ENCODE results near the gene TTYH3.
A peak's percentile ranks its signal among the peaks of the same experiment; 100 is the strongest.
"Not testable (repeated sequence)": the region's sequence is repeated elsewhere in the genome, so short reads cannot be mapped to it uniquely, and the experiment has no call there.

TTYH3 gene

DNA sequence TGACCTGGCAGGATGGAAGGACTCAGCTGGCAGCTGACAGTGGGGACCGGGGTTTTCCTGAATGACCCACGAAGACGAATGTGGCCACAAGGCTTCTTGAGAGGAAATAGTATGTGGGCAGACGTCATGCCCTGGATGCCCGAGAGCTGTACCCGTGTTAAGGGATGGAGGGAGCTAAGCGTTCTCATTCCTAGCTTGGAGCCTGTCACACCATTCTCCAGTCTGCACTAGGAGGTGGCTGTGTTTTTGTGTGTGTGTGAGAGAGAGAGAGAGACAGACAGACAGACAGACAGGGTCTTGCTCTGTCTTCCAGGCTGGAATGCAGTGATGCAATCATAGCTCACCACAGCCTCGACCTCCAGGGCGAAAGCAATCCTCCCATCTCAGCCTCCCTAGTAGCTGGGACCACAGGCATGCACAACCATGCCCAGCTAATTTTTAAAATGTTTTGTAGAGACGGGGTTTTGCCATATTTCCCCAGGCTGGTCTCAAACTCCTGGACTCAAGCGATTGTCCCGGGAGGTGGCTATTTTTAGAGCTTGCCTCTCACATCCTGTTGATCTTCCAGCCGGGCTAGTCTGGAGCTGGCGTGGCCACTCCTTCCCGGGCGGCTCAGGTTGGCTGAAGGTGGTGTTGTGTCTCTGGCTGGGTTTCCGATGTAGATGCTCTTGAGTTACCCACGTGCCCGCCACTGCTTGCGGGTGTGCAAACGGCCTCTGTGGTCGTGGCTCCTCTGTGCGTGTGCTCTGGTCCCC is 58.3 kb downstream of the TTYH3 start:
- no peak for DNase-seq

DNA sequence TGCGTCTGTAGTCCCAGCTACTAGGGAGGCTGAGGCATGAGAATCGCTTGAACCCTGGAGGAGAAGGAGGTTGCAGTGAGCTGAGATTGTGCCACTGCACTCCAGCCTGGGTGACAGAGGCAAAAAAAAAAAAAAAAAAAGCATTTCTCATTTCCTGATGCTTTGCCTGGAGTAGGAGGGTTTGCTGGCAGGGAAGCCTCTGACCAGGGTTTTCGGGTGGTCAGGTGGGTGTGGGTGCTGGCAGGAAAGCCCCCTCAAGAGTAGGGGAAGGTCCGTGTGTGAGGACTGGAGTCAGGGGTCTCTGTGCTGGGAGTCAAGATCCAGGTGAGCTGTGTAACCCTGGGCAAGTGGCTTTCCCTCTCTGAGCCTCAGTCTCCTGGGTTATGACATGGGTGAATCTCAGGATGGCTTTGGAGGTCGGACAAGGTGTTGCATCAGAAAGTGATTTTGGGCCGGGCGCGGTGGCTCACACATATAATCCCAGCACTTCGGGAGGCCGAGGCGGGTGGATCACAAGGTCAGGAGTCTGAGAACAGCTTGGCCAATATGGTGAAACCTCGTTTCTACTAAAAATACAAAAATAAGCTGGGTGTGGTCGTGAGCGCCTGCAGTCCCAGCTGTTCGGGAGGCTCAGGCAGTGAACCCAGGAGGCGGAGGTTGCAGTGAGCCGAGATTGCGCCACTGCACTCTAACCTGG is 59.4 kb downstream of the TTYH3 start:
- DNase-seq, result no peak

DNA sequence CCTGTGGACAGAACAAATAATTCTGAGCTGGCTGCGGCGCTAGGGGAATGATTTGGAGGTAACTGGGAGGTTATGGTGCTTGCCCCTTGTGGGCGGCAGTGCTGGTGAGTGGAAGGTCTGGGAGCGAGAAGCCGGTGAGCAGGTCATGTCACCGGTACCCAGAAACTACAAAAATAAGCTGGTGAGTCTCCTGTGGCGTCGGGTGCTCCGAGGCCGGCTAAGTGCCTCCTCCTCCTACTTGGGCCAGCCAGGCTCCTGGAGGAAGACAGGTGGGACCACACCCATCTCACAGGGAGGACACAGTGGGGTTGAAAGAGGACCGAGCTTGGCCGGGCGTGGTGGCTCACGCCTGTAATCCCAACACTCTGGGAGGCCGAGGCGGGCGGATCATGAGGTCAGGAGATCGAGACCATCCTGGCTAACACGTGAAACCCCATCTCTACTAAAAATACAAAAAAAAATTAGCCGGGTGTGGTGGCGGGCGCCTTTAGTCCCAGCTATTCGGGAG is 60.2 kb downstream of the TTYH3 start:
- DNase-seq, result not testable (repeated sequence)

DNA sequence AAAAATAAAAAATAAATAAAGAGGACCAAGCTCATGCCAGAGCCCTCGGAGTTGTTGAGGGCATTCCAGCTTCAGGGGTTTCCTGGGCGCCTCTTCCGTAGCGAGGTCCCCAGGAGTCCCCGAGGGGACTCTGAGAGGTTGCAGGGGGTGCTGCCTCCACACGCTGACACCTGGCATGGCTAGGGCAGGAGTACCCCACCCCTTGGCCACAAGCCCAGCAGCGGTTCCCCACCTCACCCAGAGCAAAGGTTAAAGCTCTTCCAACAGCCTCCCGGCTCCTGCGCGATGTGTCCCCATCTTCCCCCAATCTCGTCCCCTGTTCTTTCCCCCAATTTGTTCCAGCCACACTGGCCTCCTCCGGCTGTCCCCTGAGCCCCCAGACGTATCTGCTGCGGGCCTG is 60.8 kb downstream of the TTYH3 start:
- no peak for DNase-seq

DNA sequence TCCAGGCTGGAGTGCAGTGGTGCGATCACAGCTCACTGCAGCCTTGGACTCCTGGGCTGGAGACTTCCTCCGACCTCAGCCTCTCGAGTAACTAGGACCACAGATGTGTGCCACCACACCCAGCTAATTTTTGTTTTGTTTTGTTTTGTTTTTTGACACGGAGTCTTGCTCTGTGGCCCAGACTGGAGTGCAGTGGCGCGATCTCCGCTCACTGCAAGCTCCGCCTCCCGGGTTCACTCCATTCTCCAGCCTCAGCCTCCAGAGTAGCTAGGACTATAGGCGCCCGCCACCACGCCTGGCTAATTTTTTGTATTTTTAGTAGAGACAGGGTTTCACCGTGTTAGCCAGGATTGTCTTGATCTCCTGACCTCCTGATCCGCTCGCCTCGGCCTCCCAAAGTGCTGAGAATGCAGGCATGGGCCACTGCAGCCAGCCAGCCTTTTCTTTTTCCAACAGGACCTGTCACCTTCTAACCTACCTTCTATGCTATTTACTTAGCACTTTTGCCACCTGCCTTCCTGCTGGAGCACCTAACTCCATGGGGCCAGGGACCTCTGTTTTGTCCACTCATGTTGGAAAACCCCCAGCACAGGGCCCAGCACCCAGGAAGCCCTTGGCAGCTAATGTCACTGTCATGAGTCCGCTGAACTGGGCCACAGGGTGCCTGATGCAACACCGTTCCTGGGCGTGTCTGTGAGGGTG is 61.8 kb downstream of the TTYH3 start:
- not testable (repeated sequence) for DNase-seq

DNA sequence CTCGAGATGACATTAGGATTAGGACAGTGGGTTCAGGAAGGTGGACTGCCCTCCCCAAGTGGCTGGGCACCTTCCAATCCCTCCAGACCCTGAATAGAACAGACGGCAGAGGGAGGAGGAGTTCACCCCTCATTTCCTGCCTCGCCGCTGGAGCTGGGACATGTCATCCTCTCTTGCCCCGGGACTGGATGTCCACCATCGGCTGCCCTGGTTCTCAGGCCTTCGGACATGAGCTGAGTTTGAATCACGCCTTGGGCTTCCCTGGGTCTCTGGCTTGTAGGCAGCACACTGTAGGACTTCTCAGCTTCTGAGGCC is 62.3 kb downstream of the TTYH3 start:
- DNase-seq, result not testable (repeated sequence)

DNA sequence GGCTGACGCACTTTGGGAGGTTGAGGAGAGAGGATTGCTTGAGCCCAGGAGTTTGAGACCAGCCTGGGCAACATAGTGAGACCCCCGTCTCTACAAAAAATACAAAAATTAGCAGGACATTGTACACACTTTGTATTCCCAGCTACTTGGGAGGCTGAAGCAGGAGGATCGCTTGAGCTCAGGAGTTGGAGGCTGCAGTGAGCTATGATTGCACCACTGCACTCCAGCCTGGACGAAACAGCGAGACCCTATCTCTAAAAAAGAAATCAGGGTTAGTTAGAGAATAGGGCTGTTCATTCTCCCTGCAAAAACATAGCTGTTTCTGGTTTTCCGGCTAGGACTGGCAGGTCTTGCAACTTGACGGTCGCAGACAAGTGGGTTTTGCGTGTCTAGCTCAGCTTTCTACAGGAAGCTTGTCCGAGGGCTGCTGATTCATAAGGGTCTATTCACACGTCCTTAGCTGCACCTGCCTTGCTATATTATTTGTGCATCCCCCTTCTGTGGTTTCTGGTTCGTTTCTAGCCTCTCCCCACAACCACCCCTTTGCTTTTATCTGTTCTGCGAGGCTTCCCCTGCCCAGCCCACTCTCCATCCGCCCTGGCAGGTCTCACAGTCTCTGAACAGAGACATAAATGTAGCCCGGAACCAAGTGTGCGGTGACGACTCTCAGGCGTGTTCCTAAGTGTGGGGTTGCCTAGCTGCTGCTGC is 66.9 kb downstream of the TTYH3 start:
- peak; percentile 24 to 39 for DNase-seq

DNA sequence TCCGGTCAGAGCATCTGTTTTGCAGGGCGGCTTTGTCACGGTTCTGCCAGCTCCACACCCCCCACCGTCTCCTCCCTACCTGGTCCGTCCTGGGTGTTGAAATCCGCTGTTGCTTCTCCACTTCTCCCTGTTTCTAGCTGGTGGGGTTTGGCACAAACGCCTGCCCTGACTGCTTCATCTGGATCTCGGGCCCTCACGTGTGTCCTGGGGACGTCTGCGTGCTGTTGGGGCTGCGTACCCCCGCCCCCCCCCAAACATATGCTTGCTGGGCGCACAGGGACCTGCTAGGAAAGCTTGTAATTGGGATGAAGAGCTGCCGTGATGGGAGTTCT is 67.5 kb downstream of the TTYH3 start:
- no peak for DNase-seq

DNA sequence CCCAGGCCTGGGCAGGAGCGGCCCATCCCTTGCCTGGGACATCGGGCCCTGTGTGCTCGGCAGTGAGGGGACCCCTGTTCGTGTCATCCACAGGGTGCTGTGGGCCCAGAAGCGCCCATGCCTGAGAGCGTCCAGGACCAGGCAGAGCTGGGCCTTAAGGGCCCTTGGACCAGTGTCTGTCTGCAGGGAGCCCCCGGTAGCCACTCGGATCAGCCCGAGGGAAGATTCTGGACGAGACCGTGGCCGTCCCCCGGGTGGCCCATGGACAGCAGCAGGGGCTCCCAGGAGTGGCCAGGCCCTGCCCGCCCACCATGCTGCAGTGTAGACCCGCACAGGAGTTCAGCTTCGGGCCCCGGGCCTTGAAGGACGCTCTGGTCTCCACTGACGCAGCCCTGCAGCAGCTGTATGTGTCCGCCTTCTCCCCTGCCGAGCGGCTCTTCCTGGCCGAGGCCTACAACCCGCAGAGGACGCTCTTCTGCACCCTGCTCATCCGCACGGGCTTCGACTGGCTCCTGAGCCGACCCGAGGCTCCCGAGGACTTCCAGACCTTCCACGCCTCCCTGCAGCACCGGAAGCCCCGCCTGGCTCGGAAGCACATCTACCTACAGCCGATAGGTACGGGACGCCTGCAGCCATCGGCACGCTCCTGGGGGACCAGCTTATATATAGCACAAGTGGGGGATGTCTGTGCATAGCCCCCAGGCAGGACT is 68.5 kb downstream of the TTYH3 start:
- DNase-seq, result no peak

DNA sequence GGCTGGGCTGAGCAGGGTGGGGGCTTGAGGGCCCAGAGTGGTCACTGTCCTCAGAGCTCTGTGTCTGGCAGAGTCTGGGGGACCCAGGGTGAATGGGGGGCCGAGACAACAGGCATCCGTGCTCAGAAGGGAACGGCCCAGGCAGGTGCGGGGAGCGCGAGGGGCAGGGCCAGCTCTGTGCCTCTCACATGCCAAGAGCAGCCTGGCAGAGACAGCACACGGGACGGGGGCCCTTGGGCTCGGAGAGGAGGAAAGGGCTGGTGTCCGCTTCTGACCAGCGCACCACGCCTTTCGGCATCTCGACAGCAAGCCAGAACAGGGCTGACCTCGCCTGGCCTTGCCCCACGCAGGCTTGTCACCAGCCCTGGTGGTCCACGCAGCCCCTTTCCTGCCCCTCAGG is 69.6 kb downstream of the TTYH3 start:
- no peak for DNase-seq

DNA sequence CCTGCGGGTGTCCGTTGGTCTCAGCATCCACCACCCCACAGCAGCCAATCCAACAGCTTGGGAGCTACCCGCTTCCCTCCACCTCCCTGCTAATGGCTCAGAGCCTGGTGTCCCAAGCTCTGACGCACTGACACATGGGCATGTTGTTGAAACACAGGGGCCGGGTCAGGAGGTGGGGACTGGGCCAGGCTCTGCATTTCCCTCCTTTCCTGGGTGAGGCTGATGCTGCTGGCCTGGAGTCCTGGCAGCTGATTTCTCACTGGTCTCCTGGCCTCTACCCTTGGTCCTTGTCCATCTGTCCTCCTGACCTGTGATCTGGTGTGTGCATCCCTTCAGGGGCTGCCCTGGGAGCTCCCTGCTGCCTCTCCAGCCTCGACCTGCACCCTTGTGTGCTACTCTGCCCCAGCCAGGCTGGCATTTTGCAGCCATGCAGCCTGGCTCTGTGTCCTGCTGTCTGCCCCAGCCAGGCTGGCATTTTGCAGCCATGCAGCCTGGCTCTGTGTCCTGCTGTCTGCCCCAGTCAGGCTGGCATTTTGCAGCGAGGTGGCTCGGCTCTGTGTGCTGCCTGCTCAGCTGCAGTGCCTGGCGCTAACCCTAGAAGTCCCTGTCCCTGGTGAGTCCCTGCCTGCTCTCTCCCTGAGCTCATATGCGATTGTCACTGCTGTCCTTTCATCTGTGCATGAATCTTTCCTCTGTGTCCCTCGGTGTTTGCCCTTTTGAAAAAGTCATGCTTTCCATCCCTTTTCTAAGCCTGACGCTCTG is 70.2 kb downstream of the TTYH3 start:
- no peak for DNase-seq

DNA sequence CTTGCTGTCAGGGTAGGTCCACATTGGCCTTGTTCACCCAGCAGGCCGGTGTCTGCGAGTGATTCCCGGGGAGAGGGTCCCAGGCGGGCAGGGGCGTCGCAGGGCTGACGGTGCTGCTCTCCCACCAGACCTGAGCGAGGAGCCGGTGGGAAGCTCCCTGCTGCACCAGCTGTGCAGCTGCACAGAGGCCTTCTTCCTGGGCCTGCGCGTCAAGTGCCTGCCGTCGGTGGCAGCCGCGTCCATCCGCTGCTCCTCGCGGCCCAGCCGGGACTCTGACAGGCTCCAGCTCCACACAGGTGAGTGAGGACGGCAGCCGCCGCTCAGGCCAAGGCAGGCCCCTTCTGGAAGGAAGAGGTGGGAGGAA is 70.8 kb downstream of the TTYH3 start:
- DNase-seq, result no peak

DNA sequence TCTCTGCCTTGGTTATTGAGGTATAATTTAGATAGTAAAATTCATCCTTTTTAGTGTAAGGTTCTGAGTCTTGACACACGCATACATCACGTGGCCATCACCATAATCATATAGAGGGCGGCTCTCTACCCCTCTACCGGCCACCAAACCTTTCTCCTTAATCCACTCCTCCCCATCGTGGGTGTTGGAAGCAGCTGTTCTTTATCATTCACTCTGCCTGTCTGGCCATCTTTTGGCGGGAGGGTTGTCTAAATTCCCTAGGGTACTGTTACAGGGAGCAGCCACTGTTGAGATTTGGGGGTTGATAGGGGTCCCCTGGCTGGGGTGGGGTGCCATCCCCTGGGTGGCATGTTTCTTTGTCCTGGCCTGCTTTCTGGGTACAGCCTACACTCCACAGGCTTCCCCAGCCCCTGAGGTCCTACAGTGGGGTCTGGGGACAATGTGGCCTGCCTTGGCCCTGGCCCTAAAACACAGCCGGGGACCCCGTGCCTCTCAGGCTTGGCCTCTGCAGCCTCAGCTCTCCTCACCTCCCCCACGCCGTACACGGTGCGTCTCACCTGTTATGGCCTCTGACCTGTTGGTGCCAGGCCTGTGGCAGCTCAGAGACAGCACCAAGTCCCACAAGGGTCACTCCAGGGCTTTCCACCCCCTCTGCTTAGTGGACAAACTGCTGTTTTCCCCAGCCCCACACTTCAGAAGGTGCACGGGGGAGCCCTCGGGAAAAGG is 73.7 kb downstream of the TTYH3 start:
- DNase-seq, result no peak

DNA sequence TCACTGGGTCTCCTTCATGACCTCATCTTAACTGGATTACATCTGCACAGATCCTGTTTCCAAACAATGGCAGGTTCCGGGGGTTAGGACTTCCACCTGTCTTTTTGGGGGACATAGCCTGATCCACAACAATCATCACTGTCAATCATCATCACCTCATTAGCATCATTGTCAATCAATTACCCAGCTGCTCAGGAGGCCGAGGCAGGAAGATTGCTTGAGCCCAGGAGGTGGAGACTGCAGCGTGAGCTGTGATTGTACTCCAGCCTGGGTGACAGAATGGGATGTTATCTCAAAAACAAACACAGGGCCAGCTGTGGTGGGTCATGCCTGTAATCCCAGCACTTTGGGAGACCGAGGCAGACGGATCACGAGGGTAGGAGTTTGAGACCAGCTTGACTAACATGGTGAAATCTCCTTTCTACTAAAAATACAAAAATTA is 74.9 kb downstream of the TTYH3 start:
- DNase-seq, result no peak

DNA sequence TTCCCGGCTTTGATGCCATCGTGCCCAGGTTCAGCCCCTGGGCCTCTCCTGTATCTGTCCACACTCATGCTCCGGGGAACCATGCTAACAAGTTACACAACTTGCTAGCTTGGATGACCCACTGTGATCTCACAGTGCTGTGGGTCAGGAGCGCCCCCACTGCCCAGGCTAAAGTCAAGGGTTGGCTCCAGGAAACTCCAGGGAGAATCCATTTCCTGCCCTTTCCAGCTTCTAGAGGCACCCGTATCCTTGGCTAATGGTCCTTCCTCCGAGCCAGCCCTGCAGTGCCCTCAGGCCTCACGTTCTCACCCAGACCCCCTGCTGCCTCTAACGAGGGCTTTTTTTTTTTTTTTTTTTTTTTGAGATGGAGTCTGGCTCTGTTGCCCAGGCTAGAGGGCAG is 75.7 kb downstream of the TTYH3 start:
- no peak for DNase-seq

DNA sequence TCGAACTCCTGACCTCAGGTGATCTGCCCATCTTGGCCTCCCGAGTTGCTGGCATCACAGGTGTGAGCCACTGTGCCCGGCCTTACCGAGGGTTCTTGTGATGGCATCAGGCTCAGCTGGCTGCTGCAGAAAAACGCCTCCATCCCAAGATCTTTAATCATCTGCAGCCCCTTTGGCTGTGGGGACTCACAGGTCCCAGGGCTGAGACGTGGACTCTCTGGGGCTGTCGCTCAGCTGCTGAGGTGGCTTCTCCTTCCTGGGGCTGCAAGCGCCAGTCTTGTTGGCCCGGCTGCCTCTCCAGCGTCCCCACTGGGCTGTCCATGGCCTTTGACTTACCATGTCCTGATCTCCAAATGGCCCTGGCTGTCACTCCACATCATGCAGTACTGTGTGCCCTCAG is 76.3 kb downstream of the TTYH3 start:
- DNase-seq, result no peak

DNA sequence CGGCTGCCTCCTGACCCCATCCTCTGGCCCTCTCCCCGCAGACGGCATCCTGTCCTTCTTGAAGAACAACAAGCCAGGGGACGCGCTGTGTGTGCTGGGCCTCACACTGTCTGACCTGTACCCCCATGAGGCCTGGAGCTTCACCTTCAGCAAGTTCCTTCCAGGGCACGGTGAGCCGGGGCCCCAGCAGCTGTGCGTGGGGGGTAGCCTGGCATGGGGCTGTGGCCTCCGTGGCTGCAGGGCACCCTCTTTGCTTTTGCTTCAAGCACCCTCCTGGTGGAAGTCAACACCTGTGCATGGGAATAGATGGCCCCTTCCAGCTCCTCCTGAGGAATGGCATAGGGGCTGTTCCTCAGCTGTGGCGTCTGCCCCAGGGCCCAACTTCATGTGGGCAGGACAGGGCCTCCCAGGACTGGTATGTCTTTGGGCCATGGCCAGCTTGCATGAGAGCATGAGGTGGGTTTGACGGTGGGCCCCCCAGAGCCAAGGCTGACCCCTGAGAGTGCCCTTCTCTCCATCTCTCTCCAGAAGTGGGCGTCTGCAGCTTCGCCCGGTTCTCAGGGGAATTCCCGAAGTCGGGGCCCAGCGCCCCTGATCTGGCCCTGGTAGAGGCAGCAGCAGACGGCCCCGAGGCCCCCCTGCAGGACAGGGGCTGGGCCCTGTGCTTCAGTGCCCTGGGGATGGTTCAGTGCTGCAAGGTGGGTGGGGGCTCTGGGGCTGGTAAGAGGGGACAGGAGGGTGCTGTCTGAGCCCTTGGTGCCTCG is 76.9 kb downstream of the TTYH3 start:
- no peak for DNase-seq

DNA sequence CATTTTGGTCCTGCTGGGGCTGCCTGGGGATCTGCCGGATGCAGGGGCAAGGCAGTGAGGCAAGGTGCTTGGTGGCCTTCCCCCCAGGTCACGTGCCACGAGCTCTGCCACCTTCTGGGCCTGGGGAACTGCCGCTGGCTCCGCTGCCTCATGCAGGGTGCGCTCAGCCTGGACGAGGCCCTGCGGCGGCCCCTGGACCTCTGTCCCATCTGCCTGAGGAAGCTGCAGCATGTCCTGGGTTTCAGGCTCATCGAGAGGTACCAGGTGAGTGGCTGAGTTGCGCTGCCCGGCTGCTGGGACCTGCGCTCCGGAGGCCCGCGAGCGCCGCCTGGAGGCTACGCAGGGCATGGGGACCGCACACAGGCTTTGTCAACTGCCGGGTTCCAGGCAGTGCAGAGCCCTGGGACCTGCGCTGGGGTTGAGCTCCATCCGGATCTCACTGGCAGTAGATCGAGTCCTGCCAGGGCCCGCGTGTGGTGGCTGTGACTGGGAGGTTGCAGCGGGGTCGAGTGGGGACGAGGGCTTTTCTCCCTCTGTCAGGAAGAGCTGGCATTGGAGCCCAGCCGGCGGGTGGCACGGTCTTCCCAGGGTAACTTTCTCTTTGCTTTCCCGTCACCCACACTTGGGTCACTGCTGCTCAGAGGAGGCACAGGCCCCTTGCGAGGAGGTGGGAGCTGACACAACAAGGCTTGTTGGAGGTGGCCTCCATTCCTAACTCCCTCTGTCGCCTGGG is 77.9 kb downstream of the TTYH3 start:
- peak; percentile 68 to 70 for DNase-seq

DNA sequence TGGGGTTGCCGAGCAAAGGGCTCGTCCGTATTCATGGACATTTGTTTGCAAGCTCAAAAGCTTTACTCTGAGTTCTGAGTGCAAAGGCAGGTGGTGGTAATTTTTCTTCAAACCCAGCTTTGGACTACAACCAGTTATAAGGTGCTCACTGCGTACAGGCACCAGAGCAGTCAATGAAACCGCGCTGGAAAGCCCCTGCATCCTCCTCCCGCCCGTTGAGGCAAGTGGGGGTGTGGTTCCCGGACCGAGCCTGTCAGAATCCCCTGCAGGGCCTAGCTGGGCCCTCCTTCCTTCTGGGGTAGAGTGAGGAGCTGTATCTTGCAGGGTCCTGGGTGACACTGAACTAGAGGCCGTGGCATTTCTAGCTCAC is 78.5 kb downstream of the TTYH3 start:
- peak; percentile 46 to 49 for DNase-seq

Data from activated CD4-positive, alpha-beta T cell treated with anti-CD3 and anti-CD28 coated beads, Interleukin-2, amount 50 U/mL, for 4 hours (primary cell).